Cardiac muscle cell (in vitro differentiated cells and primary cell): ENCODE measurements around the gene DUSP16. TPM values are rescaled to one million over a fixed set of nuclear protein-coding genes. Genes with fewer than 3 reads are reported as not detected.

Experiments used
- DNase-seq, 2 donors: peaks; one replicate each; pipeline versions ENCODE4 v3.0.0 to v3.0.0-alpha.2; 2010 to 2017; ENCODE audit warnings: low read depth in 1 of 2, low spot score in 1 of 2
- H3K27ac ChIP-seq: fragments of 200-600 bp; sonication (generic); 2 replicates; pipeline ENCODE4 v1.5.1; 2016
- H3K27me3 ChIP-seq: fragments of 200-600 bp; sonication (generic); 2 replicates; pipeline ENCODE4 v1.6.0; 2016; ENCODE audit warnings: control low read depth
- H3K36me3 ChIP-seq: fragments of 200-600 bp; sonication (generic); 2 replicates; pipeline ENCODE4 v1.5.1; 2016; ENCODE audit warnings: control low read depth
- H3K4me1 ChIP-seq: fragments of 200-600 bp; sonication (generic); 2 replicates; pipeline ENCODE4 v1.8.1; 2017; ENCODE audit warnings: low read depth, mild to moderate bottlenecking, mixed run types
- H3K4me3 ChIP-seq: fragments of 200-600 bp; sonication (generic); 2 replicates; pipeline ENCODE4 v1.5.1; 2016; ENCODE audit warnings: mild to moderate bottlenecking
- H3K9me3 ChIP-seq: fragments of 200-600 bp; sonication (generic); 2 replicates; pipeline ENCODE4 v1.5.1; 2017; ENCODE audit warnings: low read depth, mild to moderate bottlenecking, control low read depth
- CTCF ChIP-seq: IDR thresholded peaks from 2 replicates; pipeline ENCODE4 v1.5.1; 2012; ENCODE audit warnings: low read depth, mild to moderate bottlenecking, low read length
- polyA plus RNA-seq: library from polyadenylated mRNA; unstranded; fragments of >200 nt; fragmentation: Nextera tagmentation; extraction: Ambion mirVana; gene quantifications from 2 replicates; pipeline ENCODE4 v1.2.1, GENCODE V29; 2016
- total RNA-seq: library from RNA; depleted of rRNA; stranded (reverse); fragments of >200 nt; gene quantifications from 2 replicates; pipeline ENCODE4 v1.2.3, GENCODE V29; 2016

DUSP16 gene
- total and polyA plus RNA-seq, 2 experiments from 2014 or later, result 5.9 to 28.1 TPM

- Histone ChIP-seq H3K9me3 (no peaks in the 10 kb centered on the region), H3K4me3 (no peak overlapping the region), H3K27me3 (no peaks in the 10 kb centered on the region), H3K27ac (no peak overlapping the region), H3K4me1 (no peaks in the 10 kb centered on the region), H3K36me3 (no peaks in the 10 kb centered on the region)
- DNase-seq, result no peak
- TF ChIP-seq CTCF, result no peak
Measured at GRCh38 chr12:12467688-12468261, 94.9 kb downstream of the DUSP16 start.

- Histone ChIP-seq H3K4me3 (no peak overlapping the region), H3K36me3 (no peaks in the 10 kb centered on the region), H3K9me3 (no peaks in the 10 kb centered on the region), H3K27me3 (no peaks in the 10 kb centered on the region), H3K4me1 (no peaks in the 10 kb centered on the region), H3K27ac (no peak overlapping the region)
- no peak for TF ChIP-seq CTCF
- DNase-seq, result no peak
Measured at GRCh38 chr12:12467264-12467663, 95.4 kb downstream of the DUSP16 start.

DNA sequence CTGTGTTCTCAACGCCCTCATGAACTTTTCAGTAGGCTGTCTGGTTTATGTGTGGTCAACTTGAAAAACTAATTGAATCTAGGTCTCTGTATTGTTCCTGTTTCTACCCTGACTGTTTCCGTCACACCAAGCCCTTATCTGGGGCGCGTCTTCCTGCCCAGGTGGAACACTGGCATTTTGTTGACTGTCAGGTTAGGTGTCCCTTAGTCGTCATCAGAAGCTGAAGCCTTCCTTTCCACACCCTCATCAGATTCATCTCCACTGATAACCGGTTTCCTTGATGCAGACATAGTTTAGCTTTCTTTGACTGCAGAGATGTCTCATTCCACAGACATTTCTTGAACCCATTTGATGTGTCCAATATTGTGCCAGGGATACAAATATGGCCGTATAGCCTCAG, 96.5 kb downstream of the DUSP16 start:
- no peaks in the 10 kb centered on the region for H3K36me3 ChIP-seq

GRCh38 chr12:12465522-12465921, 97.1 kb downstream of the DUSP16 start:
- H3K9me3 ChIP-seq, result no peaks in the 10 kb centered on the region
- no peaks in the 10 kb centered on the region for H3K4me1 ChIP-seq
- no peaks in the 10 kb centered on the region for H3K27me3 ChIP-seq
- DNase-seq, result no peak
- no peak overlapping the region for H3K4me3 ChIP-seq
- no peak overlapping the region for H3K27ac ChIP-seq
- H3K36me3 ChIP-seq, result no peaks in the 10 kb centered on the region
- TF ChIP-seq CTCF, result no peak

More for the DNA sequence above, 96.5 kb downstream of the DUSP16 start:
- Histone ChIP-seq H3K4me3 (no peak overlapping the region), H3K9me3 (no peaks in the 10 kb centered on the region), H3K27ac (no peak overlapping the region), H3K27me3 (no peaks in the 10 kb centered on the region), H3K4me1 (no peaks in the 10 kb centered on the region)
- no peak for DNase-seq
- TF ChIP-seq CTCF, result no peak

DNA sequence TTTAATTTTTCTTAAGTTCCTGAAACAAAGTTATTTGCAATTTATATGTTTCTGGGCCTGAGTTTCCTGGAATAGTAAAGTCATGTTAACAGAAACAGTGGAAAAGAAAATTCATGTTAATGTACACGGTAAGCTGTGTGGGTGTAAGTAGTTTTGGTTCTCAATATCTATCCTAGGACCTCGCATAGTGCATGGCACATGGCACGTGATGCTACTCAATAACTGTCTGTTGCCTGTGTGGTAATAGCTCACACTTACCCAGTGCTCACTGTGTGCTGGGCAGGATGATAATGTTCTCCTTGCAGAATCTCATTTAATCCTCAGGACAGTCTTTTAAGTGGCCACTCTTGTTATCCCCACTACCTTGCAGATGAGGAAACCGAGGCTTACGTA, 100.7 kb downstream of the DUSP16 start:
- no peaks in the 10 kb centered on the region for H3K36me3 ChIP-seq
- DNase-seq, result no peak
- no peaks in the 10 kb centered on the region for H3K9me3 ChIP-seq
- no peaks in the 10 kb centered on the region for H3K27me3 ChIP-seq
- H3K4me1 ChIP-seq, result no peaks in the 10 kb centered on the region
- TF ChIP-seq CTCF, result no peak
- H3K4me3 ChIP-seq, result no peak overlapping the region
- H3K27ac ChIP-seq, result no peak overlapping the region
